Immature natural killer cell (primary cell): Measurements from ENCODE around the gene SNX18. TPM values are rescaled to one million over a fixed set of nuclear protein-coding genes. Genes with fewer than 3 reads are reported as not detected.

Experiments
- DNase-seq, 3 donors: peaks; one replicate each; pipeline ENCODE4 v3.0.0; 2022; ENCODE audit warnings: mixed read lengths in 1 of 3
- H3K27ac Mint-ChIP-seq, 6 donors: one replicate each; pipeline ENCODE4 v1.8.0; 2020; ENCODE audit warnings: mixed read lengths in 6 of 6, mild to moderate bottlenecking in 5 of 6, inconsistent platforms in 4 of 6, moderate library complexity in 3 of 6
- H3K27me3 Mint-ChIP-seq, 3 donors: one replicate each; pipeline ENCODE4 v1.8.0; 2020 to 2021; ENCODE audit warnings: low read depth in 3 of 3, mild to moderate bottlenecking in 3 of 3, mixed read lengths in 3 of 3, moderate library complexity in 3 of 3, inconsistent platforms in 1 of 3
- H3K36me3 Mint-ChIP-seq, 3 donors: one replicate each; pipeline ENCODE4 v1.8.0; 2020; ENCODE audit warnings: mixed read lengths in 3 of 3, inconsistent platforms in 2 of 3, mild to moderate bottlenecking in 2 of 3
- H3K4me1 Mint-ChIP-seq, 2 donors: one replicate each; pipeline ENCODE4 v1.8.0; 2020; ENCODE audit warnings: inconsistent platforms in 2 of 2, mild to moderate bottlenecking in 2 of 2, mixed read lengths in 2 of 2, moderate library complexity in 1 of 2
- H3K4me3 Mint-ChIP-seq, 5 donors: one replicate each; pipeline ENCODE4 v1.8.0; 2020; ENCODE audit warnings: mild to moderate bottlenecking in 5 of 5, mixed read lengths in 5 of 5, inconsistent platforms in 3 of 5, moderate library complexity in 3 of 5
- H3K9me3 Mint-ChIP-seq, 6 donors: one replicate each; pipeline ENCODE4 v1.8.0; 2020; ENCODE audit warnings: mild to moderate bottlenecking in 6 of 6, mixed read lengths in 6 of 6, inconsistent platforms in 4 of 6, moderate library complexity in 3 of 6
- polyA plus RNA-seq, 3 donors: library from polyadenylated mRNA; unstranded; fragments of 300-500 nt; fragmentation: Illumina TruSeq; gene quantifications; one replicate each; pipeline ENCODE4 v1.2.3, GENCODE V29; 2021

Gene SNX18
- polyA plus RNA-seq, 3 donors from 2014 or later = 1.5 to 10.2 (median 6.0) TPM

DNA sequence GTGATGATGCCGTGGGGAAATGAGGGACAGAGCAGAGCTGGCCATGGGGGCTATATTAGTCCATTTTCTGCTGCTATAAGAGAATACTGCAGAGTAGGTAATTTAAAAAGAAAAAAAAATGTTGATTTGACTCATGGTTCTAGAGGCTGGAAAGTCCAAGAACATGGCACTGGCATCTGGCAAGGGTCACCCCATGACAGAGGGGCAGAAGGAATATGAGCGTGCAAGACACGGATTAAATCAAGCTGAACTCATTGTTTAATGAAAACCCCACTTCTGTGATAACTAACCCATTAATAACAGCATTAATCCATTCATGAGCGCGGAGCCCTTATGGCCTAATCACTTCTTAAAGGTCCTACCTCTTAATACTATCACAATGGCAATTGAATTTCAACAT lies 68.8 kb downstream of the SNX18 start:
- peaks cover 0 to 14% of the 10 kb centered on the region in 2 donors for H3K4me1 Mint-ChIP-seq
- no peaks in the 10 kb centered on the region for H3K27me3 Mint-ChIP-seq
- H3K27ac Mint-ChIP-seq = no peak overlapping the region
- peaks cover 0 to 7% (median under 1%) of the 10 kb centered on the region in 6 donors for H3K9me3 Mint-ChIP-seq
- H3K4me3 Mint-ChIP-seq = no peak overlapping the region
- no peak for DNase-seq
- H3K36me3 Mint-ChIP-seq = peaks cover 6 to 16% (median 16%) of the 10 kb centered on the region in 3 donors

DNA sequence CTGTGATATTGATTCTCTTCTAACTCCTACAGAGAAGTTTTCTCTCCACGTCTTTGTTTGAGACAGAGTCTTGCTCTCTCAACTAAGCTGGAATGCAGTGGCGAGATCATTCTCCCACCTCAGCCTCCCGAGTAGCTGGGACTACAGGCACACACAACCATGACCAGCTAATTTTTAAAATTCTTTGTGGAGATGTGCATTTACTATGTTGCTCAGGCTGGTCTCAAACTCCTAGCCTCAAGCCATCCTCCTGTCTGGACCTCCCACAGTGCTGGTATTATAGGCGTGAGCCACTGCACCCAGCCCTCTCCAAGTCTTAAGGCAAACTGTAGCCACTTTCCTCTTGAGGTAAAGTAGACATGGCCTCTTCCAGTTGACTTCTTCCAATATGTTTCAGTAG lies 72.2 kb downstream of the SNX18 start:
- H3K4me1 Mint-ChIP-seq = peaks cover 0 to 20% of the 10 kb centered on the region in 2 donors
- H3K27me3 Mint-ChIP-seq = no peaks in the 10 kb centered on the region
- DNase-seq = no peak
- H3K36me3 Mint-ChIP-seq = peaks cover 6 to 21% (median 13%) of the 10 kb centered on the region in 3 donors
- H3K9me3 Mint-ChIP-seq = peaks cover 0 to 7% (median under 1%) of the 10 kb centered on the region in 6 donors
- H3K27ac Mint-ChIP-seq = no peak overlapping the region
- no peak overlapping the region for H3K4me3 Mint-ChIP-seq

DNA sequence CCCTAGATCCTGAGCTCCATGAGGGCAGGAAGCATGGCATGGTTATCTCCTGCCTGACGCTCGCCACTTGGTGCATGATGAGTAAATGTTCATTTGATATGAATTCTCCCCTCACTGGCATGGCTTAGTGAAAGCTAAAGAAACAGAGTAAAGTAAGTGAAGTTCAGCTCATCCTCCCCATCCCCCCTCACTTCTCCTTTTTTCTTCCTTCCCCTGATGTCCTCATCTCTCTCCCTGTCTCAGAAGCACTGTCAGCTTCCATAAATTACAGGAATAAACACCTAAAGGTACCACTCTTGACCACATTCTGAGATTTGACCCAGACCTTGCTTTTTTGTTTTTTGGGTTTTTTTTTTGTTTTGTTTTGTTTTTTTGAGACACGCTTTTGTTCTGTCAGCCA lies 73.3 kb downstream of the SNX18 start:
- no peak for DNase-seq
- Mint-ChIP-seq H3K36me3 (peaks cover 6 to 17% (median 13%) of the 10 kb centered on the region in 3 donors), H3K4me1 (peaks cover 0 to 20% of the 10 kb centered on the region in 2 donors), H3K27me3 (no peaks in the 10 kb centered on the region), H3K27ac (peak overlapping the region in 3 of 6 donors; percentile 36 to 51 (median 49)), H3K9me3 (peaks cover 0 to 7% (median under 1%) of the 10 kb centered on the region in 6 donors), H3K4me3 (no peak overlapping the region)

DNA sequence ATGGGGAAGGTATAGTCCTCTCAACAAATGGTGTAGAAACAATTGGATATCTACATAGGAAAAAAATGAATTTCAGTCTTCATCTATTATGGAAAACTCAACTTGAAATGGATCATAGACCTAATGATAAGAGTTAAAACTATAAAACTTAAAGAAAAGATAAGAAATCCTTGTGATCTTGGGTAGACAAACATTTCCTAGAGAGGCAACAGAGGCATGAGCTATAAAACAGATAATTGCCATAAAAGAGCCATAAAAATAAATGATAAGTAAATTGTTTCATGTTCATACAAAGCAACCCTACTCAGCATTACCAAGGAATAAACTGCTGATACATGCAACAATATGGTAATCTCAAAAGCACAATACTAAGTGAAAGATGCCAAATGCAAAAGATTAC lies 76.2 kb downstream of the SNX18 start:
- Mint-ChIP-seq H3K4me3 (no peak overlapping the region), H3K4me1 (peaks cover 0 to 20% of the 10 kb centered on the region in 2 donors), H3K27me3 (peaks cover 0 to 2% (median 0%) of the 10 kb centered on the region in 3 donors), H3K9me3 (peaks cover 9 to 18% (median 13%) of the 10 kb centered on the region in 6 donors), H3K36me3 (peaks cover 15 to 32% (median 18%) of the 10 kb centered on the region in 3 donors), H3K27ac (no peak overlapping the region)
- no peak for DNase-seq

DNA sequence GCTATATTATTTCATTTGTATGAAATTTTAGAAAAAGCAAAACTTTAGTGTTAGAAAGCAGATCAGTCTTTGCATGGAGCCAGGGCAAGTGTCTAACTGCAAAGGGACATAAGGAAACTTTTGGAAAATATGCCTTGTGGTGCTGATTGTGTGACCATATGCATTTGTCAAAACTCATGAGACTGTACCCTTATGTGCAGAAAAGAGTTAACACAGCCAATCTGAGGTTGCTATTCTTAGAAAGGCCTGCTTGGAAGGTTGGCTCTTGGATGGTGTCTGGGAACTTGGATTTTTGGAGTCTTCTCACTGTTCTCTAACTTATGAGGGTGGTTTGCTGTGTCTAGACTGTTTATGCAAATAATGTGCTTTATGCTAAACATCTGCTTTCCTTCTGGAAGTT lies 76.6 kb downstream of the SNX18 start:
- Mint-ChIP-seq H3K27me3 (peaks cover 0 to 2% (median 0%) of the 10 kb centered on the region in 3 donors), H3K9me3 (peaks cover 9 to 21% (median 13%) of the 10 kb centered on the region in 6 donors), H3K27ac (no peak overlapping the region), H3K36me3 (peaks cover 15 to 35% (median 21%) of the 10 kb centered on the region in 3 donors), H3K4me3 (no peak overlapping the region), H3K4me1 (peaks cover 0 to 20% of the 10 kb centered on the region in 2 donors)
- DNase-seq = no peak

DNA sequence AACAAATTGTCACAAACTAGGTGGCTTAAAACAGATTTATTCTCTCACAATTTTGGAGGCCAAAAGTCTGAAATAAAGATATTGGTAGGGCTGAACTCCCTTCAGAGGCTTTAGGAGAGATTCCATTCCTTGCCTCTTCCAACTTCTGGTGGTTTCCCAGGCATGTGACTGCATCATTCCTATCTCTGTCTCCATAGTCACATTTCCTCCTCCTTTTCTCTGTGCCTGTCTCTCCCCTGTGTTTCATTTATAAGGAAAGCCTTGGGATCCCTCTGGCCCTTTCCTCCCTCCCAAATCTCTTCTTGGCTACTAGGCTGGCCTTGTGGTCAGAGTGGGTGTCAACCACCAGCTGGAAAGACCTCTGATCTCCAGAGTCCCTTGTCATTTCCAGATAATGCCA lies 78.2 kb downstream of the SNX18 start:
- H3K27me3 Mint-ChIP-seq = peaks cover 0 to 3% (median 0%) of the 10 kb centered on the region in 3 donors
- no peak overlapping the region for H3K4me3 Mint-ChIP-seq
- peaks cover 0 to 12% of the 10 kb centered on the region in 2 donors for H3K4me1 Mint-ChIP-seq
- peaks cover 9 to 21% (median 13%) of the 10 kb centered on the region in 6 donors for H3K9me3 Mint-ChIP-seq
- no peak for DNase-seq
- H3K27ac Mint-ChIP-seq = no peak overlapping the region
- H3K36me3 Mint-ChIP-seq = peaks cover 15 to 35% (median 21%) of the 10 kb centered on the region in 3 donors

Other genes with a start within 250 kb of the SNX18 start
- gene ARL15, start 207.2 kb upstream of the SNX18 start, polyA plus RNA-seq = 10 to 100 TPM; 15.0 to 20.3 (median 16.2) TPM
- gene HSPB3, start 62.1 kb upstream of the SNX18 start, polyA plus RNA-seq = not detected